Stomach (tissue), 9 donors: ENCODE results near the gene SPEF1. TPM values are rescaled to one million over a fixed set of nuclear protein-coding genes. Genes with fewer than 3 reads are reported as not detected.

ENCODE experiments used
- DNase-seq, 2 donors: peaks; one replicate each; pipeline versions ENCODE4 v3.0.0 to v3.0.0-alpha.2; 2013 to 2019
- H3K27ac ChIP-seq, 5 donors: fragments of 200-600 bp in 4 of 5; sonication (generic) in 4 of 5; one replicate each; pipeline ENCODE4 v1.5.1; 2013 to 2019; ENCODE audit warnings: mild to moderate bottlenecking in 1 of 5, moderate library complexity in 1 of 5
- H3K27me3 ChIP-seq, 3 donors: fragments of 200-600 bp; sonication (generic); one replicate each; pipeline ENCODE4 v1.5.1; 2017 to 2019; ENCODE audit warnings: mixed run types in 1 of 3
- H3K36me3 ChIP-seq, 4 donors: fragments of 200-600 bp; sonication (generic); 1 replicate in 3 of 4; 2 replicates in 1 of 4; pipeline ENCODE4 v1.5.1; 2016 to 2019
- H3K4me1 ChIP-seq, 4 donors: fragments of 200-600 bp; sonication (generic); one replicate each; pipeline ENCODE4 v1.5.1; 2016 to 2019
- H3K4me3 ChIP-seq, 4 donors: fragments of 200-600 bp; sonication (generic) in 3 of 4; one replicate each; pipeline ENCODE4 v1.5.1; 2016 to 2019; ENCODE audit warnings: mild to moderate bottlenecking in 1 of 4
- H3K9me3 ChIP-seq, 4 donors: fragments of 200-600 bp; sonication (generic); one replicate each; pipeline ENCODE4 v1.5.1; 2016 to 2019
- CTCF ChIP-seq, 7 experiments: fragments of 450-650 bp in 4 of 7; fragments of 200-600 bp in 3 of 7; sonication (generic) in 3 of 7; IDR thresholded peaks; one replicate each; pipeline ENCODE4 v1.5.1; 2016 to 2019; ENCODE audit warnings: antibody characterized with exemption in 7 of 7, control low read depth in 2 of 7, mild to moderate bottlenecking in 1 of 7
- EP300 ChIP-seq: sonication (generic); formaldehyde crosslinking; IDR thresholded peaks from one replicate; pipeline ENCODE4 v1.6.1; 2017; ENCODE audit warnings: antibody characterized with exemption
- POLR2A ChIP-seq, 4 donors: fragments of 450-650 bp; IDR thresholded peaks; one replicate each; pipeline ENCODE4 v1.6.1; 2016; ENCODE audit warnings: antibody characterized with exemption in 4 of 4, control low read depth in 2 of 4, mild to moderate bottlenecking in 1 of 4, moderate library complexity in 1 of 4
- POLR2AphosphoS5 ChIP-seq, 3 donors: sonication (generic); formaldehyde crosslinking; IDR thresholded peaks; one replicate each; pipeline ENCODE4 v1.6.1; 2016; ENCODE audit warnings: antibody characterized with exemption in 3 of 3
- WGBS, 5 donors: extraction: QIAGEN DNeasy Blood & Tissue Kit in 3 of 5; methylation state at CpG; one replicate each; pipeline versions ENCODE4 v1.1.5 to v1.1.7; 2013 to 2018; 5-methylcytosine and 5-hydroxymethylcytosine counted together
- intact Hi-C: fragments of 100-400 bp; cut with DNase I; formaldehyde crosslinking; loops from one replicate; pipeline ENCODE4 v1.15.1; 2023; ENCODE audit warnings: low total_unique reads
- polyA plus RNA-seq, 3 donors: library from polyadenylated mRNA; stranded (reverse); fragments of 200-250 nt; gene quantifications; one replicate each; pipeline ENCODE4 v1.2.3, GENCODE V29; 2013
- total RNA-seq, 5 donors: library from RNA; depleted of rRNA; stranded (reverse); fragments of >200 nt; gene quantifications; one replicate each; pipeline versions ENCODE4 v1.1.0 to v1.2.3, GENCODE V29; 2014 to 2016
- donor health status: healthy with polysubstance abuse.
- donor health status: Bipolar disorder and iron deficiency.
- donor health status: healthy.

Gene SPEF1
- total and polyA plus RNA-seq, 8 donors = 0.18 to 0.19 TPM; not detected in 6

- DNase-seq = peak in 1 of 2 donors; percentile 16
- peaks cover 42 to 75% (median 57%) of the 10 kb centered on the region in 4 donors for H3K4me1 ChIP-seq
- TF ChIP-seq EP300 (no peak), POLR2AphosphoS5 (IDR thresholded peaks at IDR 0.05) (no peak)
- intact Hi-C loops = loop anchor here (5.0 kb wide), 1 partner anchor 69 kb away; no protein-coding TSS in a partner anchor
- WGBS, 5 donors = 55 to 71% (median 64%) methylated on average over 10 of the region's 10 CpGs
- no peaks in the 10 kb centered on the region for H3K9me3 ChIP-seq
- H3K36me3 ChIP-seq = peaks cover 0 to 25% (median 8%) of the 10 kb centered on the region in 4 donors
- H3K27me3 ChIP-seq = peaks cover 0 to 9% (median 0%) of the 10 kb centered on the region in 3 donors
- H3K4me3 ChIP-seq = peak overlapping the region in 2 of 4 donors; percentile 70 to 77
- peak overlapping the region in 4 of 5 donors; percentile 13 to 90 (median 56) for H3K27ac ChIP-seq
Observed at GRCh38 chr20:3783511-3784195, 2.4 kb upstream of the SPEF1 start.

- H3K4me3 ChIP-seq = no peak overlapping the region
- H3K36me3 ChIP-seq = peaks cover 0 to 25% (median 8%) of the 10 kb centered on the region in 4 donors
- no peak for TF ChIP-seq EP300
- no peak for TF ChIP-seq POLR2AphosphoS5 (IDR thresholded peaks at IDR 0.05)
- 23 to 48% (median 41%) methylated on average over 2 of the region's 2 CpGs for WGBS, 5 donors
- peak overlapping the region in 3 of 5 donors; percentile 25 to 88 (median 25) for H3K27ac ChIP-seq
- peak; percentile 46 to 84 for DNase-seq
- H3K4me1 ChIP-seq = peaks cover 47 to 75% (median 60%) of the 10 kb centered on the region in 4 donors
- H3K27me3 ChIP-seq = peaks cover 0 to 15% (median 4%) of the 10 kb centered on the region in 3 donors
- intact Hi-C loops = loop anchor here (5.0 kb wide), 1 partner anchor 69 kb away; no protein-coding TSS in a partner anchor
- H3K9me3 ChIP-seq = no peaks in the 10 kb centered on the region
Observed at GRCh38 chr20:3783068-3783489, 1.8 kb upstream of the SPEF1 start.

GRCh38 chr20:3782597-3782996 is 1.3 kb upstream of the SPEF1 start:
- Histone ChIP-seq H3K4me3 (no peak overlapping the region), H3K27ac (peak overlapping the region in 1 of 5 donors; percentile 25), H3K9me3 (no peaks in the 10 kb centered on the region), H3K36me3 (peaks cover 0 to 25% (median 8%) of the 10 kb centered on the region in 4 donors), H3K27me3 (peaks cover 0 to 17% (median 4%) of the 10 kb centered on the region in 3 donors), H3K4me1 (peaks cover 52 to 75% (median 64%) of the 10 kb centered on the region in 4 donors)
- intact Hi-C loops = loop anchor here (5.0 kb wide), 1 partner anchor 70 kb away; no protein-coding TSS in a partner anchor
- DNase-seq = peak in 1 of 2 donors; percentile 26
- WGBS, 5 donors = 71 to 88% (median 78%) methylated on average over 6 of the region's 6 CpGs
- TF ChIP-seq POLR2AphosphoS5 (IDR thresholded peaks at IDR 0.05) = no peak
- TF ChIP-seq EP300 = no peak
- no peak for TF ChIP-seq CTCF (IDR thresholded peaks at IDR 0.05)
- no peak for TF ChIP-seq POLR2A (IDR thresholded peaks at IDR 0.05)

- intact Hi-C loops = no loop called here
- H3K4me1 ChIP-seq = peaks cover 31 to 53% (median 44%) of the 10 kb centered on the region in 4 donors
- H3K4me3 ChIP-seq = no peak overlapping the region
- whole genome bisulfite sequencing, 5 donors = 32 to 47% (median 36%) methylated on average over 16 to 18 of the region's 18 CpGs
- H3K27ac ChIP-seq = no peak overlapping the region
- TF ChIP-seq POLR2AphosphoS5 (IDR thresholded peaks at IDR 0.05) (no peak), EP300 (no peak), POLR2A (IDR thresholded peaks at IDR 0.05) (no peak), CTCF (IDR thresholded peaks at IDR 0.05) (no peak)
- DNase-seq = peak in 1 of 2 donors; percentile 16
- H3K27me3 ChIP-seq = peaks cover 0 to 17% (median 4%) of the 10 kb centered on the region in 3 donors
- no peaks in the 10 kb centered on the region for H3K9me3 ChIP-seq
- peaks cover 0 to 12% (median under 1%) of the 10 kb centered on the region in 4 donors for H3K36me3 ChIP-seq
Observed at GRCh38 chr20:3778976-3779375, 2.3 kb downstream of the SPEF1 start.

GRCh38 chr20:3777716-3778629 is 3.3 kb downstream of the SPEF1 start:
- no peaks in the 10 kb centered on the region for H3K9me3 ChIP-seq

More at GRCh38 chr20:3777716-3778629, 3.3 kb downstream of the SPEF1 start:
- peaks cover 0 to 2% (median 0%) of the 10 kb centered on the region in 4 donors for H3K36me3 ChIP-seq
- H3K4me1 ChIP-seq = peaks cover 23 to 43% (median 34%) of the 10 kb centered on the region in 4 donors
- peak overlapping the region; percentile 47 to 71 (median 60) for H3K4me3 ChIP-seq
- intact Hi-C loops = no loop called here
- WGBS, 5 donors = 1 to 8% (median 2%) methylated on average over 33 to 70 of the region's 70 CpGs
- H3K27ac ChIP-seq = peak overlapping the region in 3 of 5 donors; percentile 2 to 50 (median 3)
- DNase-seq = peak; percentile 62 to 70
- TF ChIP-seq CTCF (IDR thresholded peaks at IDR 0.05) (no peak), POLR2AphosphoS5 (IDR thresholded peaks at IDR 0.05) (no peak), EP300 (no peak)
- H3K27me3 ChIP-seq = peaks cover 0 to 17% (median 4%) of the 10 kb centered on the region in 3 donors
